HG03139 (cell line): ENCODE measurements around the gene UBE2J1.
"Not testable (repeated sequence)": the region's sequence is repeated elsewhere in the genome, so short reads cannot be mapped to it uniquely, and the experiment has no call there.

Experiments used
- ATAC-seq: cut with Tn5 transposase; IDR thresholded peaks from one replicate; pipeline ENCODE4 v1.9.1; 2021; ENCODE audit not compliant: unreplicated experiment

UBE2J1 gene, protein sequence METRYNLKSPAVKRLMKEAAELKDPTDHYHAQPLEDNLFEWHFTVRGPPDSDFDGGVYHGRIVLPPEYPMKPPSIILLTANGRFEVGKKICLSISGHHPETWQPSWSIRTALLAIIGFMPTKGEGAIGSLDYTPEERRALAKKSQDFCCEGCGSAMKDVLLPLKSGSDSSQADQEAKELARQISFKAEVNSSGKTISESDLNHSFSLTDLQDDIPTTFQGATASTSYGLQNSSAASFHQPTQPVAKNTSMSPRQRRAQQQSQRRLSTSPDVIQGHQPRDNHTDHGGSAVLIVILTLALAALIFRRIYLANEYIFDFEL

DNA sequence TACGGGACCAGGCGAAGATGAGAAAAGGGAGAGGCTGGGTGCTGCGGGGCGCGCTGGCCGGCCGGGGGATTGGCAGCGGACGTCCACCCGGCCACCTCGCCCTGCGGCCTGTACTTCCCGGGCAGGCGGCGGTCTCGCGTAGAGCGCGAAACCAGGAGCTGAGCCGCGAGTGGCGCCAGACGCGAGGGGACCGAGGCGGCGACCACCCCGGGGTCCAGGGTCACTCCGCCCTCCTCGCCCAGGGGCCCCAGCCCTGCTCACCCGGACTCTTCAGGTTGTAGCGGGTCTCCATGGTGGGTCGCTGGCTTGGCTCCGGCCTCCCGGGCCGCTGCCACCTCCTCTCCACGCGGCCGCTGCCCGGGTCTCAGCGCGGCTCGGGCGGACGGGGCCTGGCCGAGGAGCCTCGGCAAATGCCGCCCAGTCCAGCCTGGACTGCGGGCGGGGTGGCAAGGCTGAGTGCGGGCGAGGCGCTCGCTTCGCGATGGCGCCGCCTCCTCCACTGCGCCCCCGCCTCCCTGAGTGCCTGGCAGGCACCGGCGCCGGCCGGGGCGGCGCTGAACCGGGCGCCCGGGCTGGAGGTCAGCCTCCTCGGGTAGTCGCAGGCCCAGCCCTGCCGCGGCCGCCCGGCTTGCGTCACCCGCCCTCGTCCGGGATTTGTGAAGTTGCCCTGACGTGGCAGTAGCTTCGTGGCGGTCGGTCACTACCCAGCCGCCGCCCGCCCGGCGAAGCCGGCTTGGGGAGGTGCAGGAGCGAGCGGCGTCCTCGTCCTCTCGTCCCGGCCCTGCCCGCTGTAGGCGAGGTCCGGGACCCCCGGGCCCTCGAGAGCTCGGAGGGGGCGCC lies at the start of gene UBE2J1:
Gene UBE2J1 (minus strand): TSS at position 445 of the 840 bp plus-strand sequence. CDS start 153 bp downstream, at position 292.
- peak; percentile 42 for ATAC-seq

DNA sequence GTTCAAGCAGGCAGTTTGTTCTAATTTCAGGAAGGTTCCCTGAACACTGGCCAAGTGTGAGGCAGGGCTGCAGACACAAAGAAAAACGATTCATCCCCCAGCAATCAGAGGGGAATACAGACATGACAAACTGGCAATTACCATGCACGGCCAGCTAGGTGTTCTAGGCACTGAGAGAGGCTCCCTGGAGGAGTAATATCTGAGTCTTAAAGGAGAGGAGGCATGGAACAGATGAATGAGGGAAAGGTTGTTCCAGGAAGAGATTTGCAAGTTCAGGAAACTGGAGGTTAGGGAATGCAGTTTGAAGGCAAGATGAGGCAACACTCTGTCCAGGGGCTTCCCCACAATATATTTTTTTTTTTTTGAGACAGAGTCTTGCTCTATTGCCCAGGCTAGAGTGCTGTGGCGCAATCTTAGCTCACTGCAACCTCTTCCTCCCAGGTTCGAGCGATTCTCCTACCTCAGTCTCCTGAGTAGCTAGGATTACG lies 48.4 kb upstream of the UBE2J1 start:
- no peak for ATAC-seq

DNA sequence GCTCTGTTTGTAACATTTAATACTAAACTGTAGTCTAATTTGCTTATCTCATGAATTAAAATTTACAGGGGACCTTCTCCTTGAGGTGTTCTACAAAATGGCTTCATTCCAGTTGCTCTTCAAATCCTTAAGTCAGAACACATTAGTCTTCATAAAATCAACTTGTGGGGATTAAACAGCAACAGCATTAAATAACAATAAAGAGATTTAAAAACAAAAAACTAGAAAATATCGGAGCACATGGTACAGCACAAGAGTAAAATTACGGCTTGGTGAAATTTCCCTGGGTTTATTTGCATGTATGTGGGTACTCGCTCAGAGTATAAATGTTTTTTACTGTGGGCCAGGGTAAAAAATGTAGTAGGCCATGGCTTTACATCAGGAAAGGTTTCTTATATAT lies 47.5 kb upstream of the UBE2J1 start:
- no peak for ATAC-seq

DNA sequence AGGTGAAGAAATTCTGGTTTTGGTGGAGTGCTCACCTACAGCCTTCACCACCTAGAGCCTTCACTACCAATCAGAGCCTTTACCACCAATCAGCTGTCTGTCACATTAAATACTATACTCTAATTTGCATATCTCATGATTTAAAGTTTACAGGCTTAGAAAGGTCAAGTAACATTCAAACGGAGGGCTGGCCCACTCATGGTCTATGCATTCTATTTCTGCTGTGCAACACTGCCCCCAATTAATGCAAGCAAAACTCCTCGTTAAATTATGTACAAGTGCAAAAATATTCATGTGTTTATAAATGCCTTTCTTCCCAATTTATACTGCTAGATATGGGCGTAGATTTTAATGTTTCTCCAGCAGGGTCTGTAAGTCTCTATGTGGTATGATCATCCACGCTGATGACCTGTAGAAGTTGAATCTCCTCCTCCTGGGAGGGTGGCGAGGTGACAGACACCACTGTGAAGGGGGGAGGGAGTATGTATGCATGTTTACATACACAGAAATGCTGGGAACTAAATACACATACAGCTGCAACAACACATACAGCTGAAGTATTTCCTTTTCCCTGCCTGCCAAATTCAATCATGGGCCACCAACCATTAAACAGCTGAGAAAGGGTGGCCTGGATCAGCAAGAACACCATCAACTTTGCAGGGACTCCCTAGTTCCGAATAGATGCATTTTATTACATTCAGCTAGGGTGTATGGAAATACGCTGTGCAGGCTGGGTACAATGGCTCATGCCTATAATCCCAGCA lies 46.4 kb upstream of the UBE2J1 start:
- ATAC-seq: no peak

DNA sequence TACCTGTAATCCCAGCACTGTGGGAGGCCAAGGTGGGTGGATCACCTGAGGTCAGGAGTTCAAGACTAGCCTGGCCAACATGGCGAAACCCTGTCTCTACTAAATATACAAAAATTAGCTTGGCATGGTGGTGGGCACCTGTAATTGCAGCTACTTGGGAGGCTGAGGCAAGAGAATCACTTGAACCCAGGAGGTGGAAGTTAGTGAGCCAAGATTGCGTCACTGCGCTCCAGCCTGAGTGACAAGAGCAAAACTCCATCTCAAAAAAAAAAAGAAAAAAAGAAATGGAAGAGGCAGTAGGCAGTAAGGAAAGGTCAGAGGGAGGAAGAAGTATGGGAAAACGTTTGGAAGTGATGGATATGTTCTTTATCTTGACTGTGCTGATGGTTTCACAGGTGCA lies 45.4 kb upstream of the UBE2J1 start:
- not testable (repeated sequence) for ATAC-seq

DNA sequence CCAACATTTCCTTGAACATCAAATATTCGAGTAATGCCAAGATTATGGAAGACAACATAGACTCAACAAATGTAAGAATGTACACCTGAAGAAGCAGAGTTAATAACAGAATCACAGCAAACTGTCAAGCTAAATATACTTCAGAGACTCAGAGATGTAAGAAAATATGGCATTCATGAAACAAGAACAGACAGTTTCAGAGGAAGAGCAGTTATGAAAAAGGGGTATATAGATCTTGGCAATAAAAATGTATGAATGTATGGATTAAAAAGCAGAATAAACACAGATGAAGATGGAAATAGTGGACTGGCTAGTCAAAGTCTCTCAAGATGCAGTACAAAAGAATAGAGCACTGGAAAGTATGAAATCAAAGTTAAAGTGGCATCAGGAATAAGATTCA lies 41.1 kb upstream of the UBE2J1 start:
- no peak for ATAC-seq

DNA sequence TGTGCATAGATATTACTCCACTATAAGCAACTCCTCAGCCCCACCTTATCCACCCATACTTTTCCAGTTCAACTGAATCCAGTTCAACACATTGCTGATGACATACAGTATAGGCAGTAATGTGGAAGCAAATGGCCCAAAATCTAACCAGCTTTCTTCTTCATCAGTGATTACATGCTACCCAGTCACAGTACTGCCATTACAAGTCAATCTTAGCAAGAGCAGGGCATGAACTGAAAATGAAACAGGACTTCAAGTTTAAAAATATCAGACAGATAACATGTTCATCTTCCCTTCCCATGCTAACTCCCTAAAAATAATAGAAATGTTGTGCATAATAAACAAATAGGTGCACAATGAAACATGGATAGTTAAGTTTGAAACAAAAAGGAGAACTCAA lies 40.3 kb upstream of the UBE2J1 start:
- no peak for ATAC-seq

DNA sequence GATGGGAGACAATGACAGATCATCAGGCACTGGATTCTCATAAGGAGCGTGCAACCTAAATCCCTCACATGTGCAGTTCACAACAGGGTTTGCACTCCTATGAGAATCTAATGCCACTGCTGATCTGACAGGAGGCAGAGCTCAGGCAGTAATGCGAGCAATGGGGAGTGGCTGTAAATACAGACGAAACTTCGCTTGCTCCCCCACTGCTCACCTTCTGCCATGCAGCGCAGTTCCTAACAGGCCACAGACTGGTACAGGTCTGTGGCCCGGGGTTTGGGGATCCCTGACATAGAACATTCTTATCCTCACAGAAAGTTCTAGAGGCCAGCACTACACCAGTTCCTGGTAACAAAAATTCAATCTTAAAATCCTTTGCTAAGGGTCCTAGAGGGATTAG lies 36.3 kb upstream of the UBE2J1 start:
- no peak for ATAC-seq

DNA sequence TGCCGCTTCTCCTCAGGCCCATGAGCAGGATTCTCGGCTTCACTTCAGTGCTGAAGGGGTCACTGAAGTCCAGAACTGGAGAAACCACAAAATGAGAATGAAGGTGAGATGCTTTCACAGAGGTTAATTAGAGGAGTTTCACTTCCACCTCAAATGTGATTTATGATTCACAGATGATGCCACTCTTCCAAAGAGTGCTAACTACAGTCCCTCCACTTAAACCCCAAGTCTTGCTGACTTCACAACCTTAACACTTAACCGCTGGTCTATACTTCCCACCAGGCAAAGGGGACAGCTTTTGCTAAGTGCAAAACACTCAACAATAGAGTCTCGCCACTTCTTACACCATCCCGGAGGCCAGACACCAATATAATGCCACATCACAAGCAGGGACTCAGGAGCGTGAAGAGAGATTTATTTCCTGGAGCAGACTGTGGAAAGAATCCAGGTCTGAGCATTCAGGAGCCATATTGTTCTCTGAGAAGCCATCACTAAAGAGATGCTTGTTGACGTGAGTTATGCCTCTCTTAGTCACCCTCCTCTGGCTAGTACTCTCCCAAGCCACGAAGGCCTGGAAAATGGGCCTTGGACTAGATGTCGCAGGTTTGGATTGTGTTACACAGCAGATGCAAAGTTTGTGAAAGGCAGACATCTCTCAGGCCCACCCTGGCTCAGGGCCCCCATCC lies 35.1 kb upstream of the UBE2J1 start:
- ATAC-seq: peak; percentile 92

DNA sequence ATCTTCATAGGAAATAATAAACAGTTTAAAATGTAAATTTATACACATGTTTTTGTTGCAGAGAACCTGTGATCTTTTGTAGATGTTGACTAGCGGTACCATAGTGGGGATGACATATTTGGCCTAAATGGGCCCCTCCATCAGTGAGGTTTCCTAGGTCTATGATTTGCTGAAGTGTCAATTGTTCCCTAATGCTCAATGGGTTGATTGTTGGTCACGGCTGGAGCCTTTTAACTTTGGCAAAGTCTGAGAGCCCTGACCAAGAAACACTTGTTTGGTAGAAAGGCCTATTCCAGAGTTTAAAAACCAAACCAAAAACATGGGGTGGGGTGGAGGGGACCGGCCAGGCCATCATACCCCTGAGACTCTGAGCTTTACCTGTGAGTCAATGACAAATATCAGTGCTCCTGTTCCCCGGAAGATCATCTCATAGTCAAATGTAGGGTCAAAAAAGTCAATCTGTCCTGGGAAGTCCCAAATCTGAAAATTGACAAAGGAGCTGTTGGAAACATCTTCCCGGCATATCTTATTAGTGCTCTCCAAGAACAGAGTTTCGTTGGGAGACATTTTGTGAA lies 34.5 kb upstream of the UBE2J1 start:
- ATAC-seq: peak; percentile 14

DNA sequence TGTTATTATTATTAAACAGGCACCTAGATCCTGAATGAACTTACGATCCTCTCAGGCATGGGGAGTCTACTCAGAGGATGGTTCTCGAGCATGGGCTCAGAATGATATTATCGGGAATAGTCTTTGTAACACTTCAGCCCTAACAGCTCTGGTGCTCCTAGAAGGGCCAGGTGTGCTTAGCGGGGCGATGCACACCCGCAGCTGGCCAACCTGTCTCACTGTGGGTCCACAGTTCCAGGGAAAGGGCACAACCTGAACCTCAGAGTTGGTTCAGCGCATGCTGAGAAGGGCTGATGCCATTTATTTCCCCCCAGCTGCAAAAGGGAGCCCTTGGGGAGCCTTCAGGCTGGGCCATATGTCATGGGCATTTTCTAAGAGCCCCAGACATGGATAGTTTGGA lies 33.3 kb upstream of the UBE2J1 start:
- no peak for ATAC-seq

DNA sequence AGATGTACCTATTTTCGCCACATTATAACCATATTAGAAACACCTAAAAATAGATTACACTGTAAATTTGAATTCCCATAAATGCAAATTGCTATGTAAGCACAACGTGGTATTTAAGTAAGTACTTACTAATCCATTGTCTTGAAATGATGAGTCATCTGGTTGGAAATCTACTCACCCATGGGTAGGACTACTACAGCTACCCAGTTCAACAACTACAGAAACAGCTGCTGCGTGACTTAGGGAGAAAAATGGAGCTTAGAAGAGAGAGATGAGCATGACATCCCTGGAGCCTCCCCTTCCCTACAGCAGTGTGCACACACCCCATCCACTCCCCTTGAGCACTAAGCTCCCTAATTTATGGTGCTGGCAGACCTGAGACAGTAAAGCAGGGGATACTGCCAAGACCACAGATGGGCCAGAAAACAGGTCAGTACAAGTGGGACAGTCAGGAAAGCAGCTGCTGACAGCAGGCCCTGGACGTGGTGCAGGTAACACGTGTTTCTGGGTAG lies 32.7 kb upstream of the UBE2J1 start:
- no peak for ATAC-seq

DNA sequence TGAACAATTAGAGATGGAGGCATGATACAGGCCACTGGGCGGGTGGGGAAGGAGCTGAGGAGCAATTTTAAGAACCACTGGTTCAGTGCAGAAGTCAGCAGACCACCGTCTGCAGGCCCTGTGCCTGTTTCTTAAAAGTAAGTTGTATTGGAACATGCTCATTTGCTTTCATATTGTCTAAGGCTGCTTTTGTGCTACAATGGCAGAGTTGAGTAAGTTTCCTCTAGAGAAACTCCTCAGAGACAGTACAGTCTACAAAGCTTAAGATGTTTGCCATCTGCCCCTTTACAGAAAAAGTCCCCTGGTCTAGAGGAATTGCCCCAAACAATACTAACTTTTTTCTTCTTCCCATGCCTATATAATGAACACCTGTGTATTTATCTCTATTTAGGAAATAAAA lies 28.5 kb upstream of the UBE2J1 start:
- no peak for ATAC-seq

DNA sequence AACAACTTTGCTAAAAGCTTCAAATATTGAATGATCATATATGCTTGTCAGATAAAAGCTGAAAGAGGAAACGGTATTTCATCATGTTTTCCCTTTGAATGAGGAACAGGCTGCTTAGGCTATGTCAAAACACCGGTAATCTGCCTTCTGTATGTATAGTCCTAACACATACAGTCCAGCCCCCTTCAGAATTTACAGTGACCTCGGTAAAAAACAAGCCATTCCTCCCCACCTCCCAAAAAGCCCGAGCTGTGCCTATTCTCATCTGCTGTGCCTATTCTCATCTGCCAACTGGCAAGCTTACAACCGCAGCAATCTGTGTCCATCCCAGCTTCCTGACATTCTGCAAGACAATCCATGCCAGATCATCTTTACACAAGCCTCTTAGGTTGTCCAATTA lies 26.8 kb upstream of the UBE2J1 start:
- no peak for ATAC-seq

DNA sequence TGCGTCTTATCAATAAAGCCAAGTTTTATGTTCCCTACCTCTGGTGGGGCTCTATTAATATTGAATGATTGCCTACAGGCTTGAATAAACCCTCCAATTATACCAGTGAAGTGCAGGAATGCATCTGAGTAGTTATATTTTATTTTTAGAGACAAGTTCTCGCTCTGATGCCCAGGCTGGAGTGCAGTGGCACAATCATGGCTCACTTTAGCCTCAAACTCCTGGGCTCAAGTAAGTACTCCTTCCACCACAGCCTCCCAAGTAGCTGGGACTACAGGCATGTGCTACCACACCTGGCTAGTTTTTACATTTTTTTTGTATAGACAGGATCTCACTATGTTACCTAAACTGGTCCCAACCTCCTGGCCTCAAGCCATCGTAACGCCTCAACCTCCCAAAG lies 26.1 kb upstream of the UBE2J1 start:
- no peak for ATAC-seq

DNA sequence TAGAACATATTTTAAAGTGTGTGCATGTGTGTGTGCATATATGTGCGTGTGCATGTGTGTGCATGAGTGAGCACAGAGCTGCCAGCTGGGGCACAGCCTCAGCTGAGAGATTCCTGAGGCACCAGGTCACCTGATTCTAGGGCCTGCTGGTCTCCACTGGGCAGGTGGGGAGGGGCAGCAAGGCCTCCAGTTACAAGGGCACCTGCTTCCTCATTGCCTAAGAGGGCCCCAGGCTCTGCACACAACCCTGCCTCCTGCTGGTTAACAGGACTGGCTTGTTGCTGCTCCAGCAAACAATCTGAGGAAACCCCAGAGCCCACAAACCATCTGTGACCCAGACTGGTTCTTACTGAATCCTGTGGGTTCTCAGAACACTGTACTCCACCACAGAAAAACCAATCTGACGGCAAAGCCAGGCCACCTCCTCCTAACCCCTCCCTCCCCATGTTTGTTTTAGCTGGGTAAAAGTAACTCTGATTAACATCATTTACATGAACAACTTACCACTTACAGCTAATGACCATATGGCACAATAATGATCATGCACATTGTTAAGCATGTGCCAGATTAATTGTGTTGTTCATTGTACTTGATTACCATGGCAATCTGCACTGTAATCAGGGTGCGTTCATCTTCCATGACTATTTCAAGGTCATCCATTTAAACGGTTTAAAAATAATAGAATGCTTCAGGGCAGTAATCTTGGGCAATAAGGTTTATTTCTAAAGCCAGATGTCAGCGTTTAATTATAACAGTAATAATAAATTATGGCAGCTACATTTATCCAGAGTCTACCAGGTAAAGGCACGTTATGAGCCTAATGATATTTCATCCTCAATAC lies 23.1 kb upstream of the UBE2J1 start:
- ATAC-seq: peak; percentile 82

DNA sequence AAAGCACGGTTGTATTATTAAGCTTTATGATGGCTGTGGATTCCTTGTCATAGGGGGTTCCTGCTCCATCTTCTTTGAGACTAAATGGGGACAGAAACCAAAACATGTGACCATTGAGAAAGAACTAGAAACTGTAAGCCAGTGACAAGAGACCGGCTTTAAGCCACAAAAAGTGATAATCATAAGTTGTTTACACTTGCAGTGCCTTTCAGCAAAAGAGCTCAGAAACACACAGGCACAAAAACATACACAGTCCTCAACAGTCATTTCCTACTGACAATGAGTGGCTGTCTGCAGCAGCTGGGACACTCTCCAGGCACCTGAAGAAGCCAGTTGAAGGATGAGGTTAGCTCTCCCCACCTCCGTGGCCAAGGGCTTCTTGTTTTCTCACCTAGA lies 20.0 kb upstream of the UBE2J1 start:
- peak; percentile 28 for ATAC-seq

DNA sequence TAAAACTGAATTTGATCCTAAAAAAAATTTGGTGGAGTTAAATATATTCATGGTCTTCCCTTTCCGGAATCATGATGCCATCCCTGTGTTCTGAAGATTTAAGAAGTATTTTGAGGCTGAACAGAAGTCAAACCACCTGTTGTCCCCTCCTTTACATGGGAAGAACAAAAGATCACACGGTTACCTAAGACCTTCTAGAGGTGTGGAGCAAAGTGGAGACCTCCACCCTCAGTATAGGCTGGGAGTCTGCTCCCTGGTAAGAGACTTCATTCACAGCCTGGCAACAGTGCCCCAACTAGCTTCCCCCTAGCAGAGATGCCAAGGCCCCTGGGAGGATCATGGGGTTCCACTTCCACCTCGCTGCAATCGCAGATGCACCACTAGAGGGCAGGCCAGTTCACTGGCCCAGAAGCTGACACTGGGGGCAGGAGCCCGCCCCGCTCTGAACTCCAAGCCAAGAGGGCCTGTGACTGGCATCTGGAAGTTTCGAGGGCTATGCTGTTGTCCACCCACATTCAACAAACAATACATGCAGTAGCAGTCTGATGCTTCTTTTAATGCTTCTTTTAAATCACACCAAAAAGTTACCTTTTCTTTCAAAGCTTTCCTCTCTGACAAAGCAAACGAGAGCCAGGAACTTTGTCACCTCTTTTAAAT lies 19.5 kb upstream of the UBE2J1 start:
- peak; percentile 62 for ATAC-seq

DNA sequence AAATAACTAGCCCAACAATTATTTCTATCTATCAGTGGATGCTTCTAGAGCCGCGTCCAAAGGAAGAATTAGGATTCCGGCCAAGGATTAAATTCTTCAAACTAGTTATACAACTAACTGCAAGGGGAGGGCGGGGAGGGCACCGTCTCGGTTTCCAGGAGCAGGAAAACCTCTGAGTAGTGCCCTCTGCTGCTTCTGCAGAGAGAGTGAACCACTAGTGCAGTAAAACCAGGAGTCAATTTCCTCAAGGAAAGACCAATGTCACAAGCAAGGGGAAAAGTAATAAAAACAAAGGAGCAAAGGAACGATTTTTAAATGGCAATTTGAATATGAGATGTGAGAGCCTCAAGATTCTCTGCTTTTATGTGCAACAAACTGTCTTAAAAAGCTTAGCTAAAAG lies 16.5 kb upstream of the UBE2J1 start:
- no peak for ATAC-seq
